GM12892 (cell line): Measurements from ENCODE around the gene SPTY2D1.

Source experiments
- POLR2A ChIP-seq: IDR thresholded peaks from 2 replicates; pipeline ENCODE4 v1.6.1; 2011; ENCODE audit warnings: low read depth, low read length, control low read depth
- POLR2AphosphoS5 ChIP-seq: IDR thresholded peaks from 2 replicates; pipeline ENCODE4 v1.6.1; 2011; ENCODE audit warnings: low read depth, low read length, control low read depth
- TAF1 ChIP-seq: IDR thresholded peaks from 2 replicates; pipeline ENCODE4 v1.6.1; 2011; ENCODE audit warnings: low read depth, mild to moderate bottlenecking, control low read depth, low read length, borderline replicate concordance

DNA sequence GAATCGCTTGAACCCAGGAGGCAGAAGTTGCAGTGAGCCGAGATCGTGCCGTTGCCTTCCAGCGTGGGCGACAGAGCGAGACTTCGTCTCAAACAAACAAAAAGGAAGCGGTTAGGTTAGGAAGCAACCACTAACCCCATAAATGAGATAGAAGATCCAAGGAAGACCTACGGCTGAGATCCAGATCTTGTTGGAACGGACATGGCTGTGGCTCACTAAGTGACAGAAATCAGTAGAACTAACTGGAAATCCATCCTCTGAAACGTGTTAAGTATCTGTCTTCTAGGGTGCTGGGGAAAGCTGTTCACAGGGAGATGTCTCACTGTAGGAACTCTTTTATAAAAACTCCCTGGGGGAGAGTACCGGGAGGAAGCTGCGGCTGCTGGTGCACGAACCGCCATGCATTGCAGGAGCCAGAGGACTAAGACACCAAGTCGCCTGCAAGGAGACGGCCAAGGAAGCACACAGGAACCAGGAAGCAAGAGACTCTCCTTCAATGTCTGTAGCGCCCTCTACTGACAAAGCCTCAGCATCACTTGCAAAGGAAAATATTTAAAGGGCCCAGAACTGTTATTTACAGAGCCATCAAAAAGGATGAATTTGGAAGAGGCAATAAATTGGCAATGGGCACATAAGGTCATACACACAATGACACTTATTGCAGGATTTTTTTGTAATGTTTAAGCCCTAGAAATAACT lies 16.9 kb upstream of the SPTY2D1 start:
- no peak for TF ChIP-seq TAF1
- TF ChIP-seq POLR2A: no peak
- no peak for TF ChIP-seq POLR2AphosphoS5
